ENCODE measurements around the gene KRT74. TPM values are rescaled to one million over a fixed set of nuclear protein-coding genes. Genes with fewer than 3 reads are reported as not detected.

KRT74 gene
- total and polyA plus RNA-seq, 10 of the 15 experiments (the other 5 are each of a cell fraction or from before 2014, with no cell fraction given): not detected

GRCh38 chr12:52542785-52543318 is 30.8 kb downstream of the KRT74 start:
- ATAC-seq (no peak), DNase-seq (ENCODE audit: low read depth, low spot score) (no peak), FAIRE-seq (no peak)
- no peaks in the 10 kb centered on the region for H3K36me3 ChIP-seq (ENCODE audit: control insufficient read depth in 2 of 2, insufficient read depth in 2 of 2, low read length in 1 of 2)
- H3K4me1 ChIP-seq (ENCODE audit: control insufficient read depth, insufficient read depth, low read length): no peaks in the 10 kb centered on the region
- intact Hi-C loops (cut with micrococcal nuclease; ENCODE audit: unreplicated experiment) (no loop called here), in situ Hi-C loops (cut with MboI) (no loop called here)
- no peak overlapping the region for H3K4me2 ChIP-seq (ENCODE audit: control insufficient read depth, insufficient read depth)
- ChIA-PET CTCF (no interaction called here), SMC1A (ENCODE audit: uncharacterized antibody, unreplicated experiment) (no interaction called here), RAD21 (ENCODE audit: unreplicated experiment) (no interaction called here), POLR2A (no interaction called here)
- peaks cover 0 to 4% of the 10 kb centered on the region in 2 experiments; a peak in 1 of 4 replicates for H3K27me3 ChIP-seq (replicated peaks in 1 of 2; ENCODE audit: control insufficient read depth in 2 of 2, insufficient read depth in 2 of 2, low read length in 1 of 2)
- H3K27ac ChIP-seq (ENCODE audit: control insufficient read depth, insufficient read depth): no peak overlapping the region
- BruUV-seq (replicated peaks): no TSS peak
- no peaks in the 10 kb centered on the region for H4K20me1 ChIP-seq (ENCODE audit: control insufficient read depth, insufficient read depth)
- no peak overlapping the region for H3K9ac ChIP-seq (ENCODE audit: control insufficient read depth, insufficient read depth, low read length)
- H3K4me3 ChIP-seq: no peak overlapping the region
- no peak for TF ChIP-seq HDAC6 (IDR thresholded peaks at IDR 0.05; ENCODE audit: unreplicated experiment)
- no peak for TF ChIP-seq RBBP5 (conservative IDR thresholded peaks at IDR 0.05)
- no peak for TF ChIP-seq BCL3 (IDR thresholded peaks at IDR 0.05; ENCODE audit: borderline replicate concordance, insufficient read depth, low read depth, low read length, poor library complexity, severe bottlenecking)
- TF ChIP-seq EP300 (IDR thresholded peaks at IDR 0.05; ENCODE audit: borderline replicate concordance in 1 of 2, control insufficient read depth in 1 of 2, low read depth in 2 of 2, low read length in 2 of 2): no peak
- TF ChIP-seq ATF7 (IDR thresholded peaks at IDR 0.05; ENCODE audit: low read depth): peak; percentile 62; the same call in 1 of the 2 replicates
- TF ChIP-seq ZBTB40 (IDR thresholded peaks at IDR 0.05; ENCODE audit: borderline replicate concordance): no peak
- no peak for TF ChIP-seq HDGF (IDR thresholded peaks at IDR 0.05)
- no peak overlapping the region for H2AFZ ChIP-seq (ENCODE audit: control insufficient read depth, low read depth, low read length)
- 23% methylated on average over 7 of the region's 7 CpGs for WGBS (ENCODE audit: insufficient coverage, insufficient replicate concordance, low lambda C conversion rate, missing lambda C conversion rate)
- H3K9me3 ChIP-seq (replicated peaks; ENCODE audit: control insufficient read depth, insufficient read depth, low read length): no peaks in the 10 kb centered on the region
- H3K79me2 ChIP-seq (ENCODE audit: control insufficient read depth, insufficient read depth, low read length): no peaks in the 10 kb centered on the region
